ENCODE data around the gene EIF3A.

DNA sequence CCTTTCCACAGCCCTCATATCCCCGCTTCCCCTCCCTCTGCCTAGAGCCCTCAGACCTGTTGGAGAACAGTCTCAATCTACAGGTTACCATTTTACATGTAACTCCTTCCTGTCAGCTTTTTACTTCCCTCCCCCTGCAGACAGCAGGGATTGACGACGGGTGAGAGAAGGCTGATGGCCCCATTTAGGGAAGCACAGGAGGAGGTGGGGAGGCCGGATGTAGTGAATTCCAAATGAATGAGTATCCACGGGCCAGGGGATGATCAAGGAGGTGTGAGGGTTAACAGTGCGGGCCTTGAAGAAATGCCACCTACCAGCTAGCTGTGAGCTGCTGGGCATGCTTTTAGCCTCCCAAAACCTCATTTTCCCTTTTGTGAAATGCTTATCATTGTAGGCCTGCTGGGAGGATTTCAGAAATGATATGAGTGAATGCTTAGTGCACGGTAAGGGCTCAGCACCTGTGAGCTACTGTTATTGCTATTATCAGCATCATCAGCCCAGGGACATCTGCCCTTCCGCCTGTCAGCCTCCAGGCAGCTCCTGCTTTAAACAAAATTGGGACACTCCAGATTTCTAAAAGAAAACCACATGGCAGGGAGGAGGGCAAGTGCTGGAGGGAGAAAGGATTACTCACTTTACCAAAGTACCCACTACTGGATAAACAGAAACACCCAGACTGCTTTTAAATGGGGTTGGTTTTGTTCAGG lies 57.6 kb downstream of the EIF3A start:
- TF ChIP-seq POLR2AphosphoS5 (IDR thresholded peaks at IDR 0.05; ENCODE audit: low read depth, low read length) = no peak
- TF ChIP-seq POLR2A (IDR thresholded peaks at IDR 0.05; ENCODE audit: low read depth, low read length) = no peak
- TF ChIP-seq TAF1 (IDR thresholded peaks at IDR 0.05; ENCODE audit: low read depth, low read length) = no peak
- no peak for TF ChIP-seq PAX5 (IDR thresholded peaks at IDR 0.05; ENCODE audit: insufficient read depth, low read length, severe bottlenecking)
- TF ChIP-seq SPI1 (IDR thresholded peaks at IDR 0.05; ENCODE audit: low read depth, low read length) = no peak
- TF ChIP-seq POU2F2 (IDR thresholded peaks at IDR 0.05; ENCODE audit: low read depth, low read length) = no peak
